Measurements from ENCODE around the gene ABCB6. TPM values are rescaled to one million over a fixed set of nuclear protein-coding genes. Genes with fewer than 3 reads are reported as not detected.

Gene ABCB6
- total RNA-seq, 4 donors from 2014 or later: 16.9 to 33.1 (median 18.6) TPM

GRCh38 chr2:219171231-219171651, 47.5 kb downstream of the ABCB6 start:
- DNase-seq (ENCODE audit: low spot score in 2 of 2): peak; percentile 85 to 94
- H3K4me3 ChIP-seq (ENCODE audit: low read depth, poor library complexity, severe bottlenecking): no peak overlapping the region
- 14 to 28% methylated on average over 6 of the region's 6 CpGs for WGBS, 2 donors
- intact Hi-C loops (cut with DNase I; ENCODE audit: low total_unique reads): no loop called here
- TF ChIP-seq POLR2A (IDR thresholded peaks at IDR 0.05) (no peak), CTCF (IDR thresholded peaks at IDR 0.05) (no peak)

- 85 to 92% methylated on average over 10 of the region's 10 CpGs for WGBS, 2 donors
- H3K4me3 ChIP-seq (ENCODE audit: low read depth, poor library complexity, severe bottlenecking): no peak within 1 kb of the TSS
- TF ChIP-seq CTCF (IDR thresholded peaks at IDR 0.05) (no peak), POLR2A (IDR thresholded peaks at IDR 0.05) (no peak)
- peak in 1 of 2 donors; percentile 42 for DNase-seq (ENCODE audit: low spot score in 2 of 2)
- intact Hi-C loops (cut with DNase I; ENCODE audit: low total_unique reads): no loop called here
Observed at GRCh38 chr2:219169930-219170654, 48.7 kb downstream of the ABCB6 start, which contains the start of gene SLC23A3. Gene SLC23A3 (minus strand): TSS chr2:219170029. CDS start chr2:219169984, 45 bp downstream.

- intact Hi-C loops (cut with DNase I; ENCODE audit: low total_unique reads): no loop called here
- no peak overlapping the region for H3K4me3 ChIP-seq (ENCODE audit: low read depth, poor library complexity, severe bottlenecking)
- DNase-seq (ENCODE audit: low spot score in 2 of 2): peak in 1 of 2 donors; percentile 74
- TF ChIP-seq POLR2A (IDR thresholded peaks at IDR 0.05) (no peak), CTCF (IDR thresholded peaks at IDR 0.05) (no peak)
Observed at GRCh38 chr2:219168932-219169331, 49.8 kb downstream of the ABCB6 start.

GRCh38 chr2:219168526-219168925, 50.2 kb downstream of the ABCB6 start:
- TF ChIP-seq POLR2A (IDR thresholded peaks at IDR 0.05): no peak
- no peak for TF ChIP-seq CTCF (IDR thresholded peaks at IDR 0.05)
- DNase-seq (ENCODE audit: low spot score in 2 of 2): peak in 1 of 2 donors; percentile 67
- WGBS, 2 donors: 41 to 55% methylated on average over 6 of the region's 6 CpGs
- no peak overlapping the region for H3K4me3 ChIP-seq (ENCODE audit: low read depth, poor library complexity, severe bottlenecking)
- intact Hi-C loops (cut with DNase I; ENCODE audit: low total_unique reads): no loop called here

- intact Hi-C loops (cut with DNase I; ENCODE audit: low total_unique reads): no loop called here
- TF ChIP-seq POLR2A (IDR thresholded peaks at IDR 0.05): no peak
- no peak for TF ChIP-seq CTCF (IDR thresholded peaks at IDR 0.05)
- WGBS, 2 donors: 63 to 69% methylated on average over 5 of the region's 5 CpGs
- no peak overlapping the region for H3K4me3 ChIP-seq (ENCODE audit: low read depth, poor library complexity, severe bottlenecking)
- DNase-seq (ENCODE audit: low spot score in 2 of 2): peak in 1 of 2 donors; percentile 57
Observed at GRCh38 chr2:219167997-219168396, 50.8 kb downstream of the ABCB6 start.
